Esophagus muscularis mucosa (tissue), 3 donors: ENCODE data around the gene COL16A1.

Source experiments
- CTCF ChIP-seq, 3 experiments: fragments of 200-600 bp in 2 of 3; fragments of 450-650 bp in 1 of 3; sonication (generic) in 2 of 3; IDR thresholded peaks; one replicate each; pipeline ENCODE4 v1.5.1; 2017 to 2019; ENCODE audit warnings: antibody characterized with exemption in 3 of 3, mild to moderate bottlenecking in 2 of 3, moderate library complexity in 1 of 3
- POLR2AphosphoS5 ChIP-seq, 2 donors: sonication (generic); formaldehyde crosslinking; IDR thresholded peaks; one replicate each; pipeline ENCODE4 v1.6.1; 2017; ENCODE audit warnings: antibody characterized with exemption in 2 of 2

DNA sequence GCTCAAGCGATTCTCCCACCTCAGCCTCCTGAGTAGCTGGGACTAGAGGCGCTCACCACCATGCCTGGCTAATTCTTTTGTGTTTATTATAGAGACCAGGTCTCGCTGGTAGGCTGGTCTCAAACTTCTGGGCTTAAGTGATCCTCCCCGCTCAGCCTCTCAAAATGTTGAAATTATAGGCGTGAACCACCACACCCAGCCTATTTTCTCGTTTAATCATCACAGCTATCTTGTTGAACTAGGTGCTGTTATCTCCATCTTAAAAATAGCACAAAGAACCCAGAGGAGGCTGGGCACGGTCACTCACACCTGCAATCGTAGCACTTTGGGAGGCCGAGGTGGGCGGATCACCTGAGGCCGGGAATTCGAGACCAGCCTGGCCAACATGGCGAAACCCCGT, 28.1 kb downstream of the COL16A1 start:
- TF ChIP-seq POLR2AphosphoS5 (IDR thresholded peaks at IDR 0.05) (no peak), CTCF (IDR thresholded peaks at IDR 0.05) (no peak)
